Activated CD8-positive, alpha-beta memory T cell treated with anti-CD3 and anti-CD28 coated beads, Interleukin-2, amount 50 U/mL, for 48 hours (primary cell): ENCODE data around the gene INHBB.

Experiments used
- DNase-seq: peaks from one replicate; pipeline ENCODE4 v3.0.0-alpha.2; 2020

INHBB gene

GRCh38 chr2:120343433-120344105, 2.4 kb upstream of the INHBB start:
- peak; percentile 83 for DNase-seq

GRCh38 chr2:120344214-120344975, 1.5 kb upstream of the INHBB start:
- DNase-seq: no peak

GRCh38 chr2:120344976-120345581, 857 bp upstream of the INHBB start:
- DNase-seq: peak; percentile 64

GRCh38 chr2:120345608-120346007, 328 bp upstream of the INHBB start:
- no peak for DNase-seq

- DNase-seq: peak; percentile 59
These were observed 877 bp downstream of the INHBB start for GRCh38 chr2:120346667-120347358.

- DNase-seq: no peak
These were observed 1.6 kb downstream of the INHBB start for GRCh38 chr2:120347396-120348060.

GRCh38 chr2:120348134-120348736, 2.3 kb downstream of the INHBB start:
- no peak for DNase-seq

GRCh38 chr2:120348737-120349439, 3.0 kb downstream of the INHBB start:
- no peak for DNase-seq

- DNase-seq: no peak
These were observed 3.5 kb downstream of the INHBB start for GRCh38 chr2:120349440-120349921.

- DNase-seq: no peak
These were observed 4.1 kb downstream of the INHBB start for GRCh38 chr2:120350080-120350479.

GRCh38 chr2:120350801-120351320, 4.9 kb downstream of the INHBB start:
- no peak for DNase-seq

GRCh38 chr2:120352696-120353590, 7.0 kb downstream of the INHBB start:
- DNase-seq: no peak

GRCh38 chr2:120353591-120353898, 7.6 kb downstream of the INHBB start:
- no peak for DNase-seq

GRCh38 chr2:120353931-120354330, 8.0 kb downstream of the INHBB start:
- no peak for DNase-seq

- DNase-seq: no peak
These were observed 8.5 kb downstream of the INHBB start for GRCh38 chr2:120354467-120354866.

- no peak for DNase-seq
These were observed 9.2 kb downstream of the INHBB start for GRCh38 chr2:120354935-120355779.

GRCh38 chr2:120355780-120356266, 9.9 kb downstream of the INHBB start:
- DNase-seq: no peak

GRCh38 chr2:120357768-120358167, 11.8 kb downstream of the INHBB start:
- DNase-seq: no peak

GRCh38 chr2:120358734-120359465, 13.0 kb downstream of the INHBB start:
- DNase-seq: no peak
